ENCODE results near the gene IRX1.
A peak's percentile ranks its signal among the peaks of the same experiment; 100 is the strongest.

IRX1 gene

GRCh38 chr5:3590967-3591900 is 4.4 kb upstream of the IRX1 start:
- no peaks in the 10 kb centered on the region for H3K36me3 ChIP-seq (ENCODE audit: control insufficient read depth in 4 of 4, insufficient read depth in 4 of 4, low read length in 3 of 4)
- H3K9me3 ChIP-seq (ENCODE audit: control extremely low read depth in 1 of 5, control insufficient read depth in 4 of 5, insufficient read depth in 2 of 5, low read depth in 1 of 5, low read length in 4 of 5), result peaks cover 0 to 6% (median 2%) of the 10 kb centered on the region in 5 experiments
- H3K4me3 ChIP-seq (ENCODE audit: control insufficient read depth in 1 of 7, extremely low read depth in 1 of 7, insufficient read depth in 4 of 7, low read depth in 2 of 7, low read length in 6 of 7), result no peak overlapping the region
- WGBS (ENCODE audit: insufficient coverage), result 7% methylated on average over 64 of the region's 79 CpGs
- H3K4me1 ChIP-seq (ENCODE audit: control extremely low read depth in 1 of 4, control insufficient read depth in 4 of 4, insufficient read depth in 4 of 4, low read length in 3 of 4), result peaks cover 0 to 26% (median 11%) of the 10 kb centered on the region in 4 experiments
- POLR2A ChIA-PET, result no interaction called here
- peaks cover 25 to 95% (median 36%) of the 10 kb centered on the region in 5 experiments for H3K27me3 ChIP-seq (replicated peaks in 2 of 5; ENCODE audit: control insufficient read depth in 4 of 5, insufficient read depth in 5 of 5, low read length in 4 of 5)
- H3K27ac ChIP-seq (ENCODE audit: insufficient read depth in 1 of 2, low read depth in 1 of 2, low read length in 2 of 2, poor library complexity in 1 of 2, severe bottlenecking in 2 of 2), result no peak overlapping the region
- CTCF ChIA-PET, result interaction anchor here (0.7 kb wide), 1 partner anchor 650 kb away, joined by 3 read pairs; no protein-coding TSS in a partner anchor
- peak in 1 of 3 donors; percentile 44 for DNase-seq

GRCh38 chr5:3592298-3592697 is 3.3 kb upstream of the IRX1 start:
- Histone ChIP-seq H3K27me3 (replicated peaks in 2 of 5; ENCODE audit: control insufficient read depth in 4 of 5, insufficient read depth in 5 of 5, low read length in 4 of 5) (peaks cover 25 to 96% (median 44%) of the 10 kb centered on the region in 5 experiments), H3K4me3 (ENCODE audit: control insufficient read depth in 1 of 7, extremely low read depth in 1 of 7, insufficient read depth in 4 of 7, low read depth in 2 of 7, low read length in 6 of 7) (no peak overlapping the region), H3K9me3 (ENCODE audit: control extremely low read depth in 1 of 5, control insufficient read depth in 4 of 5, insufficient read depth in 2 of 5, low read depth in 1 of 5, low read length in 4 of 5) (peaks cover 0 to 6% (median 2%) of the 10 kb centered on the region in 5 experiments), H3K27ac (ENCODE audit: insufficient read depth in 1 of 2, low read depth in 1 of 2, low read length in 2 of 2, poor library complexity in 1 of 2, severe bottlenecking in 2 of 2) (no peak overlapping the region), H3K36me3 (ENCODE audit: control insufficient read depth in 4 of 4, insufficient read depth in 4 of 4, low read length in 3 of 4) (no peaks in the 10 kb centered on the region), H3K4me1 (ENCODE audit: control extremely low read depth in 1 of 4, control insufficient read depth in 4 of 4, insufficient read depth in 4 of 4, low read length in 3 of 4) (peaks cover 0 to 29% (median 14%) of the 10 kb centered on the region in 4 experiments)
- WGBS (ENCODE audit: insufficient coverage), result 4% methylated on average over 19 of the region's 22 CpGs
- no peak for DNase-seq
- ChIA-PET CTCF (interaction anchor here (0.7 kb wide), 1 partner anchor 649 kb away, joined by 3 read pairs; no protein-coding TSS in a partner anchor), POLR2A (no interaction called here)

GRCh38 chr5:3593771-3594509 is 1.7 kb upstream of the IRX1 start:
- ChIA-PET POLR2A (no interaction called here), CTCF (no interaction called here)
- Histone ChIP-seq H3K4me1 (ENCODE audit: control extremely low read depth in 1 of 4, control insufficient read depth in 4 of 4, insufficient read depth in 4 of 4, low read length in 3 of 4) (peaks cover 0 to 29% (median 14%) of the 10 kb centered on the region in 4 experiments), H3K4me3 (ENCODE audit: control insufficient read depth in 1 of 7, extremely low read depth in 1 of 7, insufficient read depth in 4 of 7, low read depth in 2 of 7, low read length in 6 of 7) (no peak overlapping the region), H3K27me3 (replicated peaks in 2 of 5; ENCODE audit: control insufficient read depth in 4 of 5, insufficient read depth in 5 of 5, low read length in 4 of 5) (peaks cover 18 to 97% (median 50%) of the 10 kb centered on the region in 5 experiments), H3K9me3 (ENCODE audit: control extremely low read depth in 1 of 5, control insufficient read depth in 4 of 5, insufficient read depth in 2 of 5, low read depth in 1 of 5, low read length in 4 of 5) (peaks cover 0 to 6% (median 0%) of the 10 kb centered on the region in 5 experiments), H3K36me3 (ENCODE audit: control insufficient read depth in 4 of 4, insufficient read depth in 4 of 4, low read length in 3 of 4) (no peaks in the 10 kb centered on the region), H3K27ac (ENCODE audit: insufficient read depth in 1 of 2, low read depth in 1 of 2, low read length in 2 of 2, poor library complexity in 1 of 2, severe bottlenecking in 2 of 2) (no peak overlapping the region)
- peak in 1 of 3 donors; percentile 33 for DNase-seq
- WGBS (ENCODE audit: insufficient coverage), result 3% methylated on average over 16 of the region's 28 CpGs

GRCh38 chr5:3594510-3595005 is 1.1 kb upstream of the IRX1 start:
- peak in 1 of 3 donors; percentile 29 for DNase-seq
- CTCF ChIA-PET, result no interaction called here
- no peaks in the 10 kb centered on the region for H3K36me3 ChIP-seq (ENCODE audit: control insufficient read depth in 4 of 4, insufficient read depth in 4 of 4, low read length in 3 of 4)

GRCh38 chr5:3596261-3596825 is 711 bp downstream of the IRX1 start:
- Histone ChIP-seq H3K9me3 (ENCODE audit: control extremely low read depth in 1 of 5, control insufficient read depth in 4 of 5, insufficient read depth in 2 of 5, low read depth in 1 of 5, low read length in 4 of 5) (peaks cover 0 to 4% (median 0%) of the 10 kb centered on the region in 5 experiments), H3K4me3 (ENCODE audit: control insufficient read depth in 1 of 7, extremely low read depth in 1 of 7, insufficient read depth in 4 of 7, low read depth in 2 of 7, low read length in 6 of 7) (peak overlapping the region in 3 of 7 experiments; percentile 23 to 52 (median 46)), H3K4me1 (ENCODE audit: control extremely low read depth in 1 of 4, control insufficient read depth in 4 of 4, insufficient read depth in 4 of 4, low read length in 3 of 4) (peaks cover 0 to 22% (median 11%) of the 10 kb centered on the region in 4 experiments), H3K27me3 (replicated peaks in 2 of 5; ENCODE audit: control insufficient read depth in 4 of 5, insufficient read depth in 5 of 5, low read length in 4 of 5) (peaks cover 12 to 96% (median 44%) of the 10 kb centered on the region in 5 experiments), H3K36me3 (ENCODE audit: control insufficient read depth in 4 of 4, insufficient read depth in 4 of 4, low read length in 3 of 4) (no peaks in the 10 kb centered on the region), H3K27ac (ENCODE audit: insufficient read depth in 1 of 2, low read depth in 1 of 2, low read length in 2 of 2, poor library complexity in 1 of 2, severe bottlenecking in 2 of 2) (no peak overlapping the region)
- ChIA-PET CTCF (interaction anchor here (1.1 kb wide), 1 partner anchor 10 kb away, joined by 3 read pairs; no protein-coding TSS in a partner anchor), POLR2A (no interaction called here)
- WGBS (ENCODE audit: insufficient coverage), result 3% methylated on average over 56 of the region's 63 CpGs
- peak in 1 of 3 donors; percentile 57 for DNase-seq

More at GRCh38 chr5:3594510-3595005, 1.1 kb upstream of the IRX1 start:
- Histone ChIP-seq H3K4me1 (ENCODE audit: control extremely low read depth in 1 of 4, control insufficient read depth in 4 of 4, insufficient read depth in 4 of 4, low read length in 3 of 4) (peaks cover 0 to 29% (median 14%) of the 10 kb centered on the region in 4 experiments), H3K9me3 (ENCODE audit: control extremely low read depth in 1 of 5, control insufficient read depth in 4 of 5, insufficient read depth in 2 of 5, low read depth in 1 of 5, low read length in 4 of 5) (peaks cover 0 to 4% (median 1%) of the 10 kb centered on the region in 5 experiments), H3K27me3 (replicated peaks in 2 of 5; ENCODE audit: control insufficient read depth in 4 of 5, insufficient read depth in 5 of 5, low read length in 4 of 5) (peaks cover 12 to 97% (median 49%) of the 10 kb centered on the region in 5 experiments), H3K4me3 (ENCODE audit: control insufficient read depth in 1 of 7, extremely low read depth in 1 of 7, insufficient read depth in 4 of 7, low read depth in 2 of 7, low read length in 6 of 7) (peak overlapping the region in 3 of 7 experiments; percentile 11 to 34 (median 24)), H3K27ac (ENCODE audit: insufficient read depth in 1 of 2, low read depth in 1 of 2, low read length in 2 of 2, poor library complexity in 1 of 2, severe bottlenecking in 2 of 2) (no peak overlapping the region)
- 0% methylated on average over 37 of the region's 52 CpGs for WGBS (ENCODE audit: insufficient coverage)
- POLR2A ChIA-PET, result no interaction called here

GRCh38 chr5:3596857-3597166 is 1.2 kb downstream of the IRX1 start:
- peaks cover 15 to 96% (median 47%) of the 10 kb centered on the region in 5 experiments for H3K27me3 ChIP-seq (replicated peaks in 2 of 5; ENCODE audit: control insufficient read depth in 4 of 5, insufficient read depth in 5 of 5, low read length in 4 of 5)
- CTCF ChIA-PET, result no interaction called here
- POLR2A ChIA-PET, result no interaction called here
- H3K4me1 ChIP-seq (ENCODE audit: control extremely low read depth in 1 of 4, control insufficient read depth in 4 of 4, insufficient read depth in 4 of 4, low read length in 3 of 4), result peaks cover 0 to 24% (median 10%) of the 10 kb centered on the region in 4 experiments
- WGBS (ENCODE audit: insufficient coverage), result 0% methylated on average over 2 of the region's 7 CpGs
- DNase-seq, result no peak
- peaks cover 0 to 4% (median 0%) of the 10 kb centered on the region in 5 experiments for H3K9me3 ChIP-seq (ENCODE audit: control extremely low read depth in 1 of 5, control insufficient read depth in 4 of 5, insufficient read depth in 2 of 5, low read depth in 1 of 5, low read length in 4 of 5)
- H3K36me3 ChIP-seq (ENCODE audit: control insufficient read depth in 4 of 4, insufficient read depth in 4 of 4, low read length in 3 of 4), result no peaks in the 10 kb centered on the region
- H3K27ac ChIP-seq (ENCODE audit: insufficient read depth in 1 of 2, low read depth in 1 of 2, low read length in 2 of 2, poor library complexity in 1 of 2, severe bottlenecking in 2 of 2), result no peak overlapping the region
- H3K4me3 ChIP-seq (ENCODE audit: control insufficient read depth in 1 of 7, extremely low read depth in 1 of 7, insufficient read depth in 4 of 7, low read depth in 2 of 7, low read length in 6 of 7), result peak overlapping the region in 2 of 7 experiments; percentile 46 to 52
